Measurements from ENCODE around the gene OSBPL10.

OSBPL10 gene

GRCh38 chr3:31921837-31922236 lies 59.2 kb downstream of the OSBPL10 start:
- DNase-seq: no peak

- no peak for DNase-seq
Observed at GRCh38 chr3:31920310-31920709, 60.8 kb downstream of the OSBPL10 start.

GRCh38 chr3:31919528-31919927 lies 61.5 kb downstream of the OSBPL10 start:
- DNase-seq: no peak

- DNase-seq: no peak
Observed at GRCh38 chr3:31918179-31919150, 62.6 kb downstream of the OSBPL10 start.

GRCh38 chr3:31917303-31918005 lies 63.6 kb downstream of the OSBPL10 start:
- DNase-seq: no peak

- DNase-seq: no peak
Observed at GRCh38 chr3:31911643-31912042, 69.4 kb downstream of the OSBPL10 start.

- DNase-seq: no peak
Observed at GRCh38 chr3:31911124-31911523, 69.9 kb downstream of the OSBPL10 start.

- DNase-seq: no peak
Observed at GRCh38 chr3:31909455-31909854, 71.6 kb downstream of the OSBPL10 start.

- no peak for DNase-seq
Observed at GRCh38 chr3:31908391-31909097, 72.5 kb downstream of the OSBPL10 start.

GRCh38 chr3:31906182-31906581 lies 74.9 kb downstream of the OSBPL10 start:
- no peak for DNase-seq

- DNase-seq: no peak
Observed at GRCh38 chr3:31903686-31904431, 77.2 kb downstream of the OSBPL10 start.

- no peak for DNase-seq
Observed at GRCh38 chr3:31900583-31900982, 80.5 kb downstream of the OSBPL10 start.

GRCh38 chr3:31896648-31897433 lies 84.2 kb downstream of the OSBPL10 start:
- no peak for DNase-seq

- DNase-seq: no peak
Observed at GRCh38 chr3:31896026-31896425, 85.0 kb downstream of the OSBPL10 start.

- DNase-seq: no peak
Observed at GRCh38 chr3:31895471-31895870, 85.6 kb downstream of the OSBPL10 start.

GRCh38 chr3:31892916-31893573 lies 88.0 kb downstream of the OSBPL10 start:
- DNase-seq: no peak

- DNase-seq: no peak
Observed at GRCh38 chr3:31892500-31892899, 88.6 kb downstream of the OSBPL10 start.

GRCh38 chr3:31891876-31892455 lies 89.1 kb downstream of the OSBPL10 start:
- DNase-seq: no peak

GRCh38 chr3:31890742-31891469 lies 90.2 kb downstream of the OSBPL10 start:
- DNase-seq: no peak

GRCh38 chr3:31890007-31890406 lies 91.1 kb downstream of the OSBPL10 start:
- no peak for DNase-seq

Measured in CD4-positive, alpha-beta T cell treated with Interleukin-15 for 1 hour (primary cell).